ENCODE measurements around the gene SKAP1.

DNA sequence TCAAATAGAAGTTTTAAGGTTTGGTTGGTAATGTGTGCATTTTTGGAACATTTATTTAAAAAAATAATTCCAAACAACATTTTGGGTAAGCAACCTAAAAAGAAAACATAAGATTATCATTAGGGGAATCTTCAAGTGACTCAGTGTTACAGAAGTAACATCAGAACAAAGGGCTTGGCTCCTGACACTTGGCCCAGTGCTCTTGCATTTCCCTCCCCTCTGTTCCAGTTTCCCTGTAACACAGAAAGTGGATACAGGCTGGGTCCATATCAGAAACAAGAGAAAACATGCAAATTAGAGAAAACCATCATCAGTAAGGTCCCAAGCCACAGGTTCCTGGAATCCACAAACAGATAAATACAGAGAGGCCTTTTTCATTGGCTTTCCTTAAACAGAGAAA lies 40.1 kb downstream of the SKAP1 start:
- TF ChIP-seq CTCF (IDR thresholded peaks at IDR 0.05; ENCODE audit: low read depth, low read length) = no peak
- TF ChIP-seq EZH2phosphoT487 (IDR thresholded peaks at IDR 0.05; ENCODE audit: low read depth) = no peak
